ENCODE results near the gene MPRIP. TPM values are rescaled to one million over a fixed set of nuclear protein-coding genes. Genes with fewer than 3 reads are reported as not detected.

MPRIP gene
- total RNA-seq, 4 donors from 2014 or later = 65.7 to 168 (median 147) TPM

DNA sequence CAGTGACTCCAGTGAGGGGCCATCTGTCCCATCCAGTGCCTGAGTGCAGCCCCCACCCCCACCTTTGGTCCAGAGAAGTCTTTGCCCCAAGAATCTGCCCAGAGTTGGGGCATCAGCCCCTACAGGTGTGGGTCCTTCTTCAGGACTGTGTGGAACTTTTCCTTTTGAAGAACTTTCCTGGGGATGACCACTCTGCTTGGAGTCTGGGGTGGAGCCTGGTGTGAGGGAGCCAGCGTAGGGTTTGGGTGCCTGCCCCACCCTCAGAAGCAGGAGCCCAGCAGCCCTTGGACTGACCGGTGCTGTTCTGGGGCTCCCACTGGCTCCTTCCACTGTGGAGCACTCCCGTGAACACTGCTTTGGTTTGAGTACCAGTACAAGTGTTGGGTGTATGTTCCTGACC is 19.3 kb downstream of the MPRIP start:
- peaks cover 0 to 35% (median 0%) of the 10 kb centered on the region in 3 donors for H3K36me3 ChIP-seq
- WGBS, 2 donors = 93% methylated on average over 3 of the region's 3 CpGs; no CpG with 5 or more reads in 1 of the 2 donors
- H3K27ac ChIP-seq = no peak overlapping the region
- no peaks in the 10 kb centered on the region for H3K27me3 ChIP-seq
- TF ChIP-seq, protein P1, sequence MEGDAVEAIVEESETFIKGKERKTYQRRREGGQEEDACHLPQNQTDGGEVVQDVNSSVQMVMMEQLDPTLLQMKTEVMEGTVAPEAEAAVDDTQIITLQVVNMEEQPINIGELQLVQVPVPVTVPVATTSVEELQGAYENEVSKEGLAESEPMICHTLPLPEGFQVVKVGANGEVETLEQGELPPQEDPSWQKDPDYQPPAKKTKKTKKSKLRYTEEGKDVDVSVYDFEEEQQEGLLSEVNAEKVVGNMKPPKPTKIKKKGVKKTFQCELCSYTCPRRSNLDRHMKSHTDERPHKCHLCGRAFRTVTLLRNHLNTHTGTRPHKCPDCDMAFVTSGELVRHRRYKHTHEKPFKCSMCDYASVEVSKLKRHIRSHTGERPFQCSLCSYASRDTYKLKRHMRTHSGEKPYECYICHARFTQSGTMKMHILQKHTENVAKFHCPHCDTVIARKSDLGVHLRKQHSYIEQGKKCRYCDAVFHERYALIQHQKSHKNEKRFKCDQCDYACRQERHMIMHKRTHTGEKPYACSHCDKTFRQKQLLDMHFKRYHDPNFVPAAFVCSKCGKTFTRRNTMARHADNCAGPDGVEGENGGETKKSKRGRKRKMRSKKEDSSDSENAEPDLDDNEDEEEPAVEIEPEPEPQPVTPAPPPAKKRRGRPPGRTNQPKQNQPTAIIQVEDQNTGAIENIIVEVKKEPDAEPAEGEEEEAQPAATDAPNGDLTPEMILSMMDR (IDR thresholded peaks at IDR 0.05) = no peak
- TF ChIP-seq POLR2A (IDR thresholded peaks at IDR 0.05) = no peak
- no peaks in the 10 kb centered on the region for H3K9me3 ChIP-seq
- DNase-seq = no peak
- H3K4me1 ChIP-seq = peaks cover 25 to 88% (median 29%) of the 10 kb centered on the region in 3 donors
- intact Hi-C loops (cut with DNase I) = no loop called here
- H3K4me3 ChIP-seq = no peak overlapping the region

DNA sequence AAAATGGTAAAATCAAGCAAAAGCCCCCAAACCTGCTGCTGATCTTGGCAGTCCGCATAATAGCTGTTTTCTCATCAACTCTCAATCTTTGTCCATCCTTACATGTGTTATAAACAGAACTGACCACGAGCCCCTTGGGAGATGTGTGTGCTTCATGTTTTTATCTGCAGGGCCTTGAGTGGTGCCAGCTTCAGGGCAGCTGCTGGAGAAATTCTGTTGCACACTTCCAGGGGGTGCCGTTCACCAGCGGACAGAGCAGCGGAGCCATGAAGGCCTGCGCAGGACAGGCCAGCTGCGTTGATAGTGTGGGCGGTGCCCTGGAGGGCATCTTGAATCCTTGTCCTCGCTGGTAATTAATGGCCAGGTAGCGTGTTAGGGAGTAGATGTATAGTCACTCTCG is 20.1 kb downstream of the MPRIP start:
- Histone ChIP-seq H3K27me3 (no peaks in the 10 kb centered on the region), H3K9me3 (no peaks in the 10 kb centered on the region), H3K4me3 (no peak overlapping the region), H3K36me3 (peaks cover 0 to 33% (median 0%) of the 10 kb centered on the region in 3 donors), H3K27ac (peak overlapping the region in 2 of 4 donors; percentile 21 to 46), H3K4me1 (peaks cover 17 to 85% (median 21%) of the 10 kb centered on the region in 3 donors)
- intact Hi-C loops (cut with DNase I) = no loop called here
- TF ChIP-seq, protein P1 (IDR thresholded peaks at IDR 0.05) = no peak
- no peak for TF ChIP-seq POLR2A (IDR thresholded peaks at IDR 0.05)
- WGBS, 2 donors = 84 to 90% methylated on average over 9 to 10 of the region's 11 CpGs
- DNase-seq = no peak

DNA sequence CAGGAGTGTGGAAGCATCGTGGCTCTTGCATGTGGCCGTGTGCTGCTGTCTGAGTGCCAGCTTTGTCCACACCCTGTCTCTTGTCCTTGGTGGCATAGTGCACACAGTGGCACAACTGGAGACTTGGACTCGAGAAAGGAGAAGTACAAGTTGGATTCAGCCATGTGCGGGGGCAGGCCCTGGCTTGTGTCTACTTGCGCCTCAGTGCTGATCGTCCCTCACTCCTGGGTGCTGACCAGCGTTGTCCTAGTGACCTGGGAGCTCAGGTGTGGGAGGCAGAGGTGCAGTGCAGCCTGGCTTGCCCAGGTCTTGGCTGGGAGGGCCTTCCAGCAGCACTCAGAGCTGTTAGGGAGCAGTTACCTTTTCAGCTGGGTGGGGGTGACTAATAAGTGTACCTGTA is 20.6 kb downstream of the MPRIP start:
- intact Hi-C loops (cut with DNase I) = no loop called here
- DNase-seq = no peak
- Histone ChIP-seq H3K27ac (peak overlapping the region in 3 of 4 donors; percentile 7 to 46 (median 26)), H3K4me1 (peaks cover 16 to 80% (median 20%) of the 10 kb centered on the region in 3 donors), H3K36me3 (peaks cover 0 to 28% (median 0%) of the 10 kb centered on the region in 3 donors), H3K9me3 (no peaks in the 10 kb centered on the region), H3K4me3 (no peak overlapping the region), H3K27me3 (no peaks in the 10 kb centered on the region)
- TF ChIP-seq POLR2A (IDR thresholded peaks at IDR 0.05) = no peak
- TF ChIP-seq, protein P1 (IDR thresholded peaks at IDR 0.05) = no peak
- WGBS, 2 donors = 47% methylated on average over 3 to 5 of the region's 7 CpGs

DNA sequence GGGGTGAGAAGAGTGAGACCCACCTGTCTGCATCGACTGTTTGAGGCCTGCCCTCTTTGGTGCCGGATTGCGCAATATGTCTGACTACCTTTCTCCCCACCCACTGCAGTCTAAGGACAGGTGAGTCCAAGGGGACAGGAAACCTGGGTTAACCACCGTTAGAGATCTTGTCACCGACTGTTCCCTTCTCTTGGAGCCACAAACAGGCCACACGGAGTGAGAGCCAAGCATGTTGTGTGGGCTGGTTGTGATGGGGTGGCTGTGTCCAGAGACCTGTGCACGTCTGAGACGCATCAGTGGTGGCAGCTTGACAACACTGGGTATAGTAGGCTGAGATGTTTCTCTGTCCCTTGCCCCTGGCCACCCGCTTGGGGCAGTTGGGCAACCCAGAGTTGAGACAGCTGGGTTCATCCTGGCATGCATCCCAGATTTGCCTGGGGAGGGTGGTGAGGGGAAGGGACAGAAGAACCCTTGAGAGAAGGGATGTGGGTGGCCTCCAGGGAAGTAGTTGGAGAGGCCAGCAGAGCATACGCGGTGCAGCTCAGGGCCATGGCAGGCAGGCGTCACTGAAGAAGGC is 21.4 kb downstream of the MPRIP start:
- TF ChIP-seq POLR2A (IDR thresholded peaks at IDR 0.05) = no peak
- TF ChIP-seq, protein P1 (IDR thresholded peaks at IDR 0.05) = no peak
- no peaks in the 10 kb centered on the region for H3K27me3 ChIP-seq
- no peak for DNase-seq
- H3K36me3 ChIP-seq = peaks cover 0 to 20% (median 0%) of the 10 kb centered on the region in 3 donors
- intact Hi-C loops (cut with DNase I) = no loop called here
- peaks cover 16 to 73% (median 20%) of the 10 kb centered on the region in 3 donors for H3K4me1 ChIP-seq
- no peak overlapping the region for H3K4me3 ChIP-seq
- 76 to 79% methylated on average over 10 to 12 of the region's 12 CpGs for WGBS, 2 donors
- peak overlapping the region in 3 of 4 donors; percentile 7 to 46 (median 26) for H3K27ac ChIP-seq
- H3K9me3 ChIP-seq = no peaks in the 10 kb centered on the region

DNA sequence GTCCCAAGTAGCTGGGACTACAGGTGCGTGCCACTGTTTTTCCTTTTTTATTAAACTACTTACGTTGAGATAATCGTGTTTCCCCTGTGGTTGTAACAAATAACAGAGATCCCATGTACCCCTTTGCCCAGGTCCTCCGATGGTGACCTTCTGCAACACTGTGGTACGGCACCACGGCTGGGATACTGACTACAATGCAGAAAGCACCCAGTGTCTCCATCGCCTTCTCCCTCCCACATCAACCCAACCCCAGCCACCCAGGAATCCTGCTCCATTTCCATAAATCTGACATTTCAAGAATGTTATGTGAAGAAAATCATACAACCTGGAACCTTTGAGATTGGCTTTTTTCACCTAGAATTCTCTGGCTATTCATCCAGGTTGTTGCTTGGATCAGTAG is 22.1 kb downstream of the MPRIP start:
- H3K36me3 ChIP-seq = peaks cover 0 to 18% (median 0%) of the 10 kb centered on the region in 3 donors
- peaks cover 16 to 66% (median 20%) of the 10 kb centered on the region in 3 donors for H3K4me1 ChIP-seq
- 76 to 89% methylated on average over 7 of the region's 7 CpGs for WGBS, 2 donors
- TF ChIP-seq, protein P1 (IDR thresholded peaks at IDR 0.05) = no peak
- no peak for TF ChIP-seq POLR2A (IDR thresholded peaks at IDR 0.05)
- H3K27me3 ChIP-seq = no peaks in the 10 kb centered on the region
- no peak for DNase-seq
- H3K27ac ChIP-seq = peak overlapping the region in 1 of 4 donors; percentile 6
- no peak overlapping the region for H3K4me3 ChIP-seq
- no peaks in the 10 kb centered on the region for H3K9me3 ChIP-seq
- intact Hi-C loops (cut with DNase I) = no loop called here

All from esophagus squamous epithelium (tissue), 5 donors.